Measurements from ENCODE around the gene UFSP1. TPM values are rescaled to one million over a fixed set of nuclear protein-coding genes. Genes with fewer than 3 reads are reported as not detected.

The UFSP1 gene
- total RNA-seq, 1 donor from 2014 or later: 2.2 TPM

DNA sequence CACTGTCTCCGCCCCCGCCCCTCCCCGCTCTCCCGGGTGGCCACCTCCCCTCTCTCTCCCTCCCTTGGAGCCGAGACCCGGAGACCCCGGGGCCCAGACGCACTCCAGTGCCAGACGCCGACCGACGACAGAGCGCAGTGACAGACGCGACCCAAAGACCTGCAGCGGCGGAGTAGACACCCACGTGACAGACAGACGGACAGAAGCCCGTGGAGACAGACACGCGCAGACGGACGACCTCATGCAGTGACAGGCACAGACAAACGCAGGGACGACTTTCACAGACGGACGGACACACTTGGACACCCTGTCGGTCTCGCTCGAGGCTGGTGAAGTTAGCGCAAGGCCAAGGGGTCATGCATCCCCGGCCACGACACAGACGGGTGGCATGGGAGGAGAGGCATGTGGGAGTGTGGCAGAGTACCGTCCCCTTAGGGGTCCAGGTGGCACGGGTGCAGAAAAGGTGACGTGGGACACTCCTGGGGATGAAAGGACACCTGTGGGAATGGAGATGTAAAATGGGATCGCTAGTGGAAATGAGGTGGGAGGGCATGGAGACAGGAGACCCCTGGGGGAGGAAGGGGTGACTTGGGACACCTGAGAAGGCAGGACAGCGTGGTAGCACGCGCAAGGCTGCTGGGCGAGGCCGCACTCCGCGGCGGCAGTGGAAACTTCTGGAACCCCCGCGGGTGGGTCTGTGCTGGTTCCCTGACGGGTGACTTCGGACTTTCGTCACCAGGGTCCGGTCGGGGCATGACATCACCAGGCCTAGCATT, 6.6 kb upstream of the UFSP1 start:
- peak in 1 of 2 donors; percentile 66 for DNase-seq (ENCODE audit: low read depth in 2 of 2)

DNA sequence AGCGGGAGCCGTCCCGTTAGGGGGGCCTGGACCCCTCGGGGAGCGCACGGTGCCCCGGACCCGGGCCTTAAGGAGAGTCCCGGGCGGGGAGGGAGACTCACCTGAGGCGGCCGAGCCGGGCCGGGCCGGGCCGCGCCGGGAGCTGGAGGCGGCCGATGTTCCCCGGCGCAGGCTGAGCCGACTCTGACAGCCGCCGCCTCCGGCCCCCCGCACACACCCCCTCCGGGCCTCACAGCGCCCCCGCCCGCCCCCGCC, 6.1 kb upstream of the UFSP1 start, which contains the start of gene ACHE:
ACHE (minus strand) TSS at position 188 of the 255 bp plus-strand sequence. CDS start 1,656 bp downstream, outside the sequence.
- DNase-seq (ENCODE audit: low read depth in 2 of 2): no peak

DNA sequence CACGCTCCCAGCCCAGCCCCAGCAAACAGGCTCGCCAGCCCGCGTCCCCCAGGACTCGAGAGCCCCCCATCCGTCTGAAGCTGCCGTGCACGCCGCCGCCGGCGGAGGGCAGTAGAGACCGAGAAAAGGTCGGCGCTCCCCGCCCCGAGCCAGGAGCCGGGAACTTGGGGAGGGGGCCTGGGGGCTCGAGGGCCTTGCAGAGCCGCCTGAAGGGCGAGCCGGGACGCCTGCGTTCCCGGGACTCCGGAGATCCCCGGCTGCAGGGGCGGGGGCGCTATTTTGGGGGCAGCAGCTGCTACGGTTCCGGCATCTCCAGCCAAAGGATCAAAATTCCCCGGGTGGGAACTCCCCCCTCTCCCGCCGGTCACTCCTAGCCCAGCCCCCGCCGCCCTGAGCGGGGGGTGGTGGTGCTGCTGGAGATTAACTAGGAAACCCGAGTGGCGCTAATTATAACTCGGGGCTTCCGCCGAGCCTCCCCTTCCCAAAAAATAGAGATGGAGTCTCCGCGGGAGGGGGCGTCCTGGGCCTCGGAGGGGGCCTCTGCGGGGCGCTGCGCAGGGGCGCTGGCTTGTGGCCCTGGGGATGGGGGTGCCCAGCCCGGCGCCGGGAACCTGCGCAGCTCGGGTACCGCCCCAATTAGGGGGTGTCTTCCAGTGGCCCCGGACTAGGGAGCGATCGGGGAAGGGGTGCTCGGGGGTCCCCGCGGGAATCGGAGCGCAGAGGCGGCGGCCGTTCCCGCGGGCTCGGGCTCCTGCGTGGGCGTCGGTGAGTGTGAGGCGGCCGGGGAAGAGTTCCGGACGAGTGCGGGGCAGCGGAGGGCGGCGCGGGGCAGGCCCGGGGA, 5.6 kb upstream of the UFSP1 start:
- peak in 1 of 2 donors; percentile 42 for DNase-seq (ENCODE audit: low read depth in 2 of 2)

DNA sequence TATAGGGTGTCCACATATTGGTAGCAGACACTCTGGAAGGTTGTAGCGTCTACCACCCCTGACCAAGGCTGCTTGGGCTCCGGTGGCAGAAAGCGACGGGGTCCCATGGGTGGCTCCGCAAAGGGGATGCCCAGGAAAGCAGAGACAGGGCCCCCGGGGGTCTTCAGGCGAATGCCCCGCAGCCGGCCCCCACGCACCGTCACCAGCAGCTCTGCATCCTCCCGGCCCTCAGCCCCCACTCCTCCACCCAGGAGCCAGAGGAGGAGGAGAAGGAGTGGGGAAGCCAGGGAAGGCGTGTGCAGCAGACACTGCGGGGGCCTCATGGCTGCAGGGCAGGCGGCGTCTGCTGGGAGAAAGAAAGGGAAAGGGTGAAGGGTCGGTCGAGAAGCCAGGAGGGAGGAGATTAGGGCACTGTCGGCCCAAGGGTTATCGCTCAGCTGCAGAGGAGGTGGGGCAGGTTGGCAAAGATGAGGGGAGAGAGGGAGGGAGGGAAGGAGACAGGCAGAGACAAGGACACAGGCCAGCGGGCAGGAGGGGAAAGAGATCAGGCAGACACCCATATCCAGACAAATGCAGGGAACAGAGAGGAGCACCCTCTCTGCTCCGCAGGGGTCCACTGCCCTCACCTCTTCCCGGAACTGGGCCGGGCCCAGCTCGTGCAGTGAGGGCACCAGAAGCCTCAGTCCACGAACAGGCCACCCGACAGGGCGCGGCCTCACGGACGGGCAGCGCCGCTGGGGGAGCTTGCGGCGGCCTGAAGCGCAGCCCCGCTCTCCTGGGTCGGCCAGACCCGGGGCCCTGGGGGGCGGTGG, 4.6 kb upstream of the UFSP1 start:
- no peak for DNase-seq (ENCODE audit: low read depth in 2 of 2)

DNA sequence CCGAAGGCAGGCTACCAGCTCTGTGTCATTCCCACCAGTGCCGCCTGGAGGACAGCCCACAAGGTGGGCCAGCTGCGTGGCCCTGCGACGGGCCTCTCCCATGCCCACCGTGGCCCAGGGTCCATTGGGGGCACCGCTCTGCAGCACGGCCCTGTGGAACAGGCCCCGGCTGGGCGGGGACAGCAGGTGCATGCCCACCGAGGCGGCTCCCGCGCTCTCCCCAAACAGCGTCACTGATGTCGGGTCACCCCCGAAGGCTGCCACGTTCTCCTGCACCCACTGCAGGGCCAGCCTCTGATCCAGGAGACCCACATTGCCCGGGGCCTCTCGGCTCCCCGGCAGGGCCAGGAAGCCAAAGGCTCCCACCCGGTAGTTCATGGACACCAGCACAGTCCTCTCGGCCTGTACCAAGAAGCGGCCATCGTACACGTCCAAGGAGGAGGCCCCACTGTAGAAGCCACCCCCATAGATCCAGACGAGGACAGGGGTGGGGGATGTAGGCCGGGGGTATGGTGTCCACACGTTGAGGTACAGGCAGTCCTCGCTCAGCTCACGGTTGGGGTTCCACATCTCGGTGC, 3.9 kb upstream of the UFSP1 start:
- no peak for DNase-seq (ENCODE audit: low read depth in 2 of 2)

DNA sequence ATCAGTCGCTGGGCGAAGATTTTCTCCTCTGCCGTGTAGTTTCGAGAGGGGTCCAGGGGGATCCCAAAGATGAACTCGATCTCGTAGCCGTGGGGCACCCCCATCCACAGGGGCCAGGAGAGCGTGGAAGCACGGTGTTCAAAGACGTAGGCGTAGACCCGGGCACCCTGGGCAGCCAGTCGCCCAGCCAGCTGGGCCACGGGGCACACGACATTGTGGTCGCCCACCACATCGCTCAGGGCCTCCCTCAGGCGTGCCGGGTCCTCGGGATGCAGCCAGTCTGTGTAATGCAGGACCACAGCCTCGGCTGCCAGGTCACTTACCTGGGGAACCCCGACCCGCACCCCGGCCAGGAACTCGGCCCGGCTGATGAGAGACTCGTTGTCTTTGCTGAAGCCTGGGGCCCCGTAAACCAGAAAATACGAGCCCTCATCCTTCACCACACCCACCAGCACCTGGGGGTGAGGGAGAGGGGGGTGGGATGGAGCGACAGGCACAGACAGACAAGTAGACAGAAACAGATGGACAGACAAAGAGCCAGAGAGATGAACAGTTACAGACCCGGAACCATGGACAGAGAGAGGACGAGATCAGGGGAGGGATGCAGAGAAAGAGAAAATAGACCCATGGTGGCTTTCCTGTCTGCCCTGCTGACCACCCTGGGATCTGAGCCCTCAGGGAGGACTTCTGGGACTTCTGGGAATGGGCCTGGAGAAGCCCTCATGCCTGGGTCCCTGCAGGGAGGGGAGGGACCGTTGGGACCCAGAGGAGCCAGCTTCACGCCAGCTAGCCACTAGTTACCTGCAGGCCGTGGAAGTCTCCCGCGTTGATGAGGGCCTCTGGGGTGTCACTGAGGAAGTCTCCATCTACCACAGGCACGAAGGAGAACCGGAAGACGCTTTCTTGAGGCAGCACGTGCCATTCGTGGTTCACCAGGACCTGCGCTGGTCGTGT, 3.1 kb upstream of the UFSP1 start:
- no peak for DNase-seq (ENCODE audit: low read depth in 2 of 2)

DNA sequence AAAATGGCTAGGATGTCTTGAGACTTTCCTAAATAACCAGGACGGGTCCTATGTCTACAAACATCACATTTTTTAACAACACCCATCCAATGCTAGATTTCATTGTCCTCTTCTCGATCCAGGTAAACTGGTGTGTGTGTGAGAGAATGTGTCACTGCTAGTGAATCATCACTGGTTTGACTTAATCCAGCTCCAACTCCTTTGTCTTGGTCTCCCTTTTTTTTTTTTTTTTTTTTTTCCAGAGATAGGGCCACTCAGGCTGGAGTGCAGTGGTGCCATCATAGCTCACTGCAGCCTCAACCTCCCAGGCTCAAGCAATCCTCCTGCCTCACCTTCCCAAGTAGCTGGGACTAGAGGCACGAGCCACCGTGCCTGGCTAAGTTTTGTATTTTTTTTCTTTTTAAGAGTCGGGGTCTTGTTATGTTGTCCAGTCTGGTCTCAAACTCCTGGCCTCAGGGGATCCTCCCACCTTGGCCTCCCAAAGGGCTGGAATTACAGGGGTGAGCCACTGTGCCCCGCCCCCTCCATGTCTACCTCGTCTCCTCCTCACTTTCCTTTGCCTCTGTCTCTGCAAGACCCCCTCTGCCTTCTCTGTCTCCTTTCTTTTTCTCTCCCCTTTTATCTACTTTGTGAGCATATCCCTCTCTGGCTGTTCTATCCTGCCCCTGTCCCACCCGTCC, 2.2 kb upstream of the UFSP1 start:
- no peak for DNase-seq (ENCODE audit: low read depth in 2 of 2)

DNA sequence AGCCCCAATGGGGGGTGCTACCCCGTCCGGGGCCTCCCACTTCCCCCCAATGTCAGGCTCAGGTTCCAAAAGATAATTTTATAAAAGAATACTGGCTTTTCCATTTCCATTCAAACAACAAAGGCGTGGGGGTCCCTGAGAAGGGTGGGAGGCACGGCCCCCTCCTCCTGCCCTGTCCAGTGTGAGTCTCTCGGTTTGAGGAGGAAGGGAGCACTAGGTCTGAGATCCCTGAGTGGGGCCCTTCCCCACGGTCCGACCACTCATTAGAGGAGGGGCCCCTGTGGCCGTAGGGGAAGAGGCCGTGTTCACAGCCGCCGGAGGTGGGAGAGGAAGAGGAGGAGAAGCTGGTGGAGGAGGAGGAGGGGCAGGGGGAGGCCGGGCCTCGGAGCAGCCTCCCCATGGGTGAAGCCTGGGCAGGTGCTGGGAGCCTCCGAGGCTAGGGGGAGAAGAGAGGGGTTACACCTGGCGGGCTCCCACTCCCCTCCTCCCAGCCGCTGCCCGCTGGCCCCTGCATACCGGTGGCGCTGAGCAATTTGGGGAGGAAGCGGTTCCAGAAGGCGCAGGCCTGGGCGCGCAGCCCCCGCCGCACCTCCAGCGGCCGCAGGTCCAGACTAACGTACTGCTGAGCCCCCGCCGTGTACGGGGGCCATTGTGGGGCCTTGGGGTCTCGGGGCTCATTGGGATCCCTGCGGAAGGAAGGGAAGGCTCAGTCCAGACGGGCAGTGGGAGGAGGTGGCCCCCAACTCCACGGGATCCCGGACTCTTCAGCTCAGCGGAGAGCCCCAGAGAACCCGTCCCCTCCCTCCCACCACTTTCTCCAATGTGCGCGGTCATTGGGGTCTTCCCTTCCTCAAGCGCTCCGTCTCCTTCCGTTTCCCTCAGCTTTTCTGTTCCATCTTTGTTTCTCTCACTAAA, 1.4 kb upstream of the UFSP1 start:
- DNase-seq (ENCODE audit: low read depth in 2 of 2): no peak

DNA sequence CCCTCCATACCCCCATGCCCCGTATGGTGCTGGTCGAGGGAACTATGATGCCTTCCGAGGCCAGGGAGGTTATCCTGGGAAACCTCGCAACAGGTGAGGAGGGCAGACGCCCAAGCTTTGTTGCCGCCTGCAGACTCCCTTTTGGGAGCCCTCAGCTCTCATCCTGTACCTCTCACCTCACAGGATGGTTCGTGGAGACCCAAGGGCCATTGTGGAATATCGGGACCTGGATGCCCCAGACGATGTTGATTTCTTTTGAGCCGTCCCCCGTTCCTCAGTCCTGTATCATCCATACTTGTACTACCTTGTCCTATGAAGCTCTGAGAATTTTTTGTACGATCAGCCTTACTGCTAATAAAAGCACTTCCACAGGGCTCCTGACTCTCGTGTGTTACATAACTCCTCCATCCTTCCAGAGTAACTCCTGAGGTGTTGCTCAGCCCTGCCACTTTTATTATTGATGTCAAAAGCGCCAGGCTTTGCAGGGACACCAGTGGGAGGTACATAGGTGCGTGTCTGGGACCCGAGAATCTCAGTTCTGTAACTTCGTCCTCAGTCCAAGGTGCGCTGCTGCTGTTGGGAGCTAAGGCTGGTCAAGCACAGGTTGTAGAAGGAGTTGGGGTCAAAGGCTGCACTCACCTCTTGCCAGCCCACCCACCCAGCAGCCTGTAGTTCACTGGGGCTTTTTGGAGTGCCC, 1.1 kb downstream of the UFSP1 start:
- DNase-seq (ENCODE audit: low read depth in 2 of 2): no peak

DNA sequence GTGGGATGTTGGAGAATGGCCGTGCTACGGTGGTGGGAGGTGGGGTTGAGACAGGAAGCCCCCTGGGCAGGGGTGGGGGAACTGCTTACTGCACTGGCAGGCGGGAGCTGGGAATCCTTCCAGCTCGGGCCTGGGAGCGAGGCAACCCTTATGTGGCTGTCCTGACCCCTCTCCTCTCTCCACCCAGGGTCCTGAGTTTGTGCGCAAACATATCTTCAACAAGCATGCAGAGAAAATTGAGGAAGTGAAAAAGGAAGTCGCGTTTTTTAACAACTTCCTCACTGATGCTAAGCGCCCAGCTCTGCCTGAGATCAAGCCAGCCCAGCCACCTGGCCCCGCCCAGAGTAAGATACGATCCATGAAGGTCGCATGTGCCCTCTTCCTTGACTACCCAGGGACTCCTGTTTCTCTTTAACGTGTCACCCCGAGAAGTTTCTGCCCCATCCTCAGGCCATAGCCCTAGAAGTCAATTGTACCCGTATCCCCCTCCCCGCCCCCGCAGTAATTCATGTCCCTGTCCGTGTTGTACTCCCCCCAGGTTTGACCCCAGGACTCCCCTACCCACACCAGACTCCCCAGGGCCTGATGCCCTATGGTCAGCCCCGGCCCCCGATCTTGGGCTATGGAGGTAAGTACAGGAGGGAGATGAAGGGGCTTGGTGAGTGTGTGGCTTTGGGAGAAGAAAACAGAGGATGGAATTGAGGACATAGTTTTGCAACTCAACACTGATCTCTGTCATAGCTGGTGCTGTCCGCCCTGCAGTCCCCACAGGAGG, 1.8 kb downstream of the UFSP1 start:
- peak; percentile 54 to 86 for DNase-seq (ENCODE audit: low read depth in 2 of 2)

DNA sequence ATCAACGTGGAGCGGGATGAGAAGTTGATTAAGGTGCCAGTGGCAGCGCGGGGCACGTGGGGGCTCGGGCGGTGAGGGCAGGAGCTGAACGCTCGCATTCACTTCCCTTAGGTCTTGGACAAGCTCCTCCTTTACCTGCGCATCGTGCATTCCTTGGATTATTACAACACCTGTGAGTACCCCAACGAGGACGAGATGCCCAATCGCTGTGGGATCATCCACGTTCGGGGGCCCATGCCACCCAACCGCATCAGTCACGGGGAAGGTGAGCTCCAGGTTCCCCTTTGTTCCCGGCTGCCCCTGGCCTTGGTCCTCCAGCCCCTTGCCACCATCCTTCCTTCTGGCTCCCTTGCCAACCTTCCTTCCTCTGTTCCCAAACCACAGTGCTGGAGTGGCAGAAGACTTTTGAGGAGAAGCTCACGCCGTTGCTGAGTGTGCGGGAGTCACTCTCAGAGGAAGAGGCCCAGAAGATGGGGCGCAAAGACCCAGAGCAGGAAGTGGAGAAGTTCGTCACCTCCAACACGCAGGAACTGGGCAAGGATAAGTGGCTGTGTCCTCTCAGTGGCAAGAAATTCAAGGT, 2.5 kb downstream of the UFSP1 start:
- no peak for DNase-seq (ENCODE audit: low read depth in 2 of 2)

DNA sequence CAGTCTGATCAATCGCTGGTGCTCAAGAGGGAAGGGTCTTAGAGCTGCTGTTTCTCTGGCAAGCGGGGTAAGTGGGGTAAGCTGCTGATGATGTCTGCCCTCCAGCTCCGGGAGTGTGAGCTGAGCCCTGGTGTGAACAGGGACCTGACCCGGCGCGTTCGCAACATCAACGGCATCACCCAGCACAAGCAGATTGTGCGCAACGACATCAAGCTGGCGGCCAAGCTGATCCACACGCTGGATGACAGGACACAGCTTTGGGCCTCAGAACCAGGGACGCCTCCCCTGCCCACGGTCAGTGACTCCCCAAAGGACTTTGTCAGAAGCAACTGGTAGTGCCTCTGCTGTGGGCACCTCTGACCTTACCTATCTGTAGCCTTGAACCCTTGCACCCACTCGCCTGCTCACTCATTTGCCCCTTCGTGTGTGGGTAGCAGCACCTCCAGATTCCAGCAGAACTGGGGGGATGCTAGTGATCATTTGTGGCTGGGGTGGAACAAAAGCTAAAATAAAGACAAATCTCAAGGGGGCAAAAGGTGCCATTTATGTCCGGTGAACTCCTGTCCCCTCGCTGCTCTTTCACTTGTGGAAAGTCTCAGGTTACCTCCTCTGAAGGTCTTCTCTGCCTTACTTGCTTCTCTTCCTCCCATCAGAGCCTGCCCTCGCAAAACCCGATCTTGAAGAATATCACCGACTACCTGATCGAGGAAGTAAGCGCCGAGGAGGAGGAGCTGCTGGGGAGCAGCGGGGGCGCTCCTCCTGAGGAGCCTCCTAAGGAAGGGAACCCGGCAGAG, 3.2 kb downstream of the UFSP1 start:
- no peak for DNase-seq (ENCODE audit: low read depth in 2 of 2)

DNA sequence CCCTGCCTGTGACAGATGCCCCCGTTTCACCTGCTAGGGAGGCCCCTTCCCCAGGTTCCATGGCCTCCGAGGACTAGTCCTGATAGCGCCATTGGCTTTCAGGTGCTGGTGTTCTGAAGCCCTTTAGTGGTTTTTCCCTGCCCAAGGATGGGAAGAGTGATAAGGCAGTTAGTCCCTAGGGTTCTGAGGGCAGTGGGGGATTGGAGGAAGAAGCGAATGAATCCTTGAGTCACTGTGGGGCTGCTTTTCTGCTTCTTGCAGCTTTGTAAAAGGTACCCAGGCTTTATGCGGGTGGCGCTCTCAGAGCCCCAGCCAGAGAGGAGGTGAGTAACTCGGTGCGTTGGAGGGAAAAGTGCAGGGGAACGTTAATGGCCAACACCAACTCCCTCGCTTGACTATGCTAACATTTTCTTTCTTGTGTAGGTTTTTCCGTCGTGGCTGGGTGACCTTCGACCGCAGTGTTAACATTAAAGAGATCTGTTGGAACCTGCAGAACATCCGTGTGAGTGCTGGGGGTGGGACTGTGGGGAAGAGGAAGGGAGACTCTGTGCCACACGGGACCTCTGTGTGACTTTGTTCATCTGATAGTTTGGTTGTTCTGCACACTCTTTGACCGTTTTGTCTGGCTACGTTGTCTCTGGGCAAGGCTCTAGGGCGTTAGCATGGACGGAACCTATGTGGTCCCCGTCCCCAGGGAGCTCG, 3.9 kb downstream of the UFSP1 start:
- DNase-seq (ENCODE audit: low read depth in 2 of 2): no peak

DNA sequence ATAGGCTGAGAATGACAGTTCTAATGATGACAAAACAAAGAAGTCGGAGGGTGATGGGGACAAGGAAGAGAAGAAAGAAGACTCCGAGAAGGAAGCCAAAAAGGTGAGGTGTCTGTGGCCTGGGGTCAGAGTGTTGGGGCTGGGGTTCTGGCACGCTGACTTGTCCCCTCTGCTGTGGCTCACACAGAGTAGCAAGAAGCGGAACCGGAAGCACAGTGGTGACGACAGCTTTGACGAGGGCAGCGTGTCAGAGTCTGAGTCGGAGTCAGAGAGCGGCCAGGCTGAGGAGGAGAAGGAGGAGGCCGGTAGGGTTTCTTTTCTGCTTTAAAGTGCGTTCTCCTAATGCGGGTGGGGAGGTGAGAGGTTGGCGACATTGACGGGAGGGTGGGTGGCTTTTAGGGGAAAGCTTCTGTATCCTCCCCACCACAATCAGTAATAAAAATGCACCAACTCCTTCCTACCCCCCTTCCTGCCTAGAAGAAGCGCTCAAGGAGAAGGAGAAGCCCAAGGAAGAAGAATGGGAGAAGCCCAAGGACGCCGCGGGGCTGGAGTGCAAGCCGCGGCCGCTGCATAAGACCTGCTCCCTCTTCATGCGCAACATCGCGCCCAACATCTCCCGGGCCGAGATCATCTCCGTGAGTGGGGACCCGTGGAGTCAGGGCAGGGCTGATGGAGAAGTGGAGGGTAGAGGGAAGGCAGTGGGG, 4.6 kb downstream of the UFSP1 start:
- no peak for DNase-seq (ENCODE audit: low read depth in 2 of 2)
